GM18867 (cell line): ENCODE measurements around the gene SCGB3A1.

Experiments
- ATAC-seq: cut with Tn5 transposase; IDR thresholded peaks from one replicate; pipeline ENCODE4 v1.9.1; 2021; ENCODE audit warnings: mild to moderate bottlenecking, moderate library complexity; ENCODE audit not compliant: unreplicated experiment

Gene SCGB3A1

DNA sequence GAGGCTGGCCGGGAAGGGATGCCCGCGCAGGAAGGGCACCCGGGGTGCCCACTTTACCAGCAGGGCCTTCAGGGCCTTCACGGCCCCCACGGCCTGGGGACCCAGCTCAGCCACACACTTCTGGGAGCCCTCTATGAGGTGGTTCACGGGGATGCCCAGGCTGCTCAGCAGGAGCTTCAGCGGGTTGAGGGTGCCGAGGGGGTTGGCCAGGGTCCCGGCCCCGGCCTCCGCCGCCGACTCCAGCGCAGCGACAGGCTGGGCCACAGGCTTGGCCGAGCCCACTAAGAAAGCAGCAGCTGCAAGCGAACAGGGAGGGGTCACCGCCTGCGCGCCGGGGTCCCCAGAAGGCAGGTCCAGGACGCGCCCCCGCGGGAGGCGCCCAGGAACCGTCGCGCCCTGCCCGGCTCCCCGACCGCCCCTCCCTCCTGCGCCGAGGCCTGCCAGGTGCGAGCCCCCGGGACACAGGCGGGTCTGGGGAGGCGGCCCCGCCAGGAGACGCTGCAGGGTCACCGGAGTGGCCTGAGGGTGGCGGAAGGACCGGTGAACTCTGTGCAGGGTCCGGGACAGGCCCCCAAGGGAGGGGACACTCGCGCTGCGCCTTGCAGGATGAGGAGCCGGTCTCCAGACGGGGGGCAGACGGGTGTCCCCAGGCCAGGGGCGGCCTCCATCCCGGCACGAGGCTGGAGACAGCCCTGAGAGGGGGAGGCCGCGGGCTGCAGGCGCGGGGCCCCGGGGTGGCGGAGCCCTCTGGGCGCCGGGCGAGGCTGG, 572 bp downstream of the SCGB3A1 start:
- no peak for ATAC-seq

DNA sequence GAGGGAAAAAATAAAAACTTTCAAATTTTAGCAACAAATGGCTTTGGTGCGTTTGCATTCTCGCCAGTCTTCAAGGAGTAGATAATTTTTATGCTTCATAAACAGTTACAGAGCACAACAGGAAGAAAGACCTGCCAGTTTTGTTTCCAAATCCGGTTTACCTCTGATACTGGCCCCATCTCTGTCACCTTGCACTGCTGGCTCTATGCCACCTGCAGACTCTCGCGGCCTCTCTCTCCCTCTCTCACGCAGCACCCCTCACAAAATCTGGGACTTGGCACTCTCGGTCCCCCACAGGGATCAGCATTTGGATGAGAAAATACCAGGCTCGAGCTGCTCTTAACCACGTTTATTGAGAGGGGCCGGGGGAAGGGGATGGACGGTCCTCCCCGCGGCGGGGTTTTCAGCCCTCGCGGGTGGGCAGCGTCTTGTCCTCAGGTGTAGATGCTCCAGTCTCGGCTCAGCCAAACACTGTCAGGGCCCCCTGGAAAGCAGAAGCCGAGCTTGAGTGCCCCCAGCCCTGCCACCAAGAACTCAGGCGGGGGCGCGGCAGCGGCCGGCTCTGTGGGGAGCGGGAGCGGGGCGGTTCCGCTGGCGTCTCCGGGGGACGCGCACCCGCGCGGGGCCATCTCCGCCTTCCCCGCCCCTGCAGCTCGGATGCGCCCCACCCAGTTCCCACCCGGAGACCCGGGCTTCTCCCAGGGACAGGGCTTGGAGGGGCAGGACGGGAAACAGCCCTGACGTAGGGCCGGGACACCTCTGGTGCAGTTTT, 1.3 kb downstream of the SCGB3A1 start:
- ATAC-seq = no peak

DNA sequence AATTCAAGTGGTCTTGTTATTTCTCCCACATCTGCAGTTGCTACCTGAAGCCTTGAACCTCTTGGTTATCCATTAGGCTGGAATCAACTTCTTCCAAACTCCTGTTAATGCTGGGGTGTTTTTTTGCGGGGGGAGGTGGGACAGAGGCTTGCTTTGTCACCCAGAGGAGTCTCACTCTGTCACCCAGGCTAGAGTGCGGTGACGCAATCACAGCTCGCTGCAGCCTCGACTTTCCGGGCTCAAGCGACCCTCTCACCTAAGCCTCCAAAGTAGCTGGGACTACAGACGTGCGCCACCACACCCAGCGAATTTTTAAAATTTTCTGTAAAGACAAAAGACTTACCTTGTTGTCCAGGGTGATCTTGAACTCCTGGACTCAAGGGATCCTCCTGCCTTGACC, 4.4 kb downstream of the SCGB3A1 start:
- no peak for ATAC-seq

DNA sequence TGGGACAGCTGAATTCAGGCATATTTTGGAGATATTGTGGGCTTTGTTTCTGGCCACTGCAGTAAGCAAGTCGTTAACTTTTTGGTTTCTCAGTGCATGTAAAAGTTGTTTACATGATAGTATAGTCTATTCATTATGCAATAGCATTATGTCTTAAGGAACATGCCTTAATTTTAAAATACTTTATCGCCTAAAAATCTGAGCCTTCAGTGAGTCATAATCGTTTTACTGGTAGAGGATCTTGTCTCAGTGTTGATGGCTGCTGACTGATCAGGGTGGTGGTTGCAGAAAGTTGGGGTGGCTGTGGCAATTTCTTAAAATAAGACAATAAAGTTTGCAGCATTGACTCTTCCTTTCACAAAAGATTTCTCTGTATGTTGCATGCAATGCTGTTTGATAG, 5.1 kb downstream of the SCGB3A1 start:
- ATAC-seq = no peak

DNA sequence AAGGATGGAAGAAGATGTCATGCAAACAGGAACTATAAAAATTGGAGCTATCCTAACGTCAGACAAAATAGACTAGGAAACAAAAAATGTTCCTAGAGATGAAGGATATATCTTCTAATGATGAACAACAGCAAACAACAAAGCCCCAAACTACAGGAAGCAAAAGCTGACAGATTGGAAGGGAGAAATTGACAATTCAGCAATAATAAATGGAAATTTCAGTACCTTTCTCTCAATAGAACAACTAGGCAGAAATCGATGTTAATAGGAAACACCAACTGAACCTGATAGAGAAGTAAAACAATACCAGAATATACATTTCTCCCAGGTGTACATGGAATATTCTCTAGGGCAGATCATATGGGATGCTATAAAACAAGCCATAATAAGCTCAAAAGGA, 7.6 kb downstream of the SCGB3A1 start:
- ATAC-seq = no peak

DNA sequence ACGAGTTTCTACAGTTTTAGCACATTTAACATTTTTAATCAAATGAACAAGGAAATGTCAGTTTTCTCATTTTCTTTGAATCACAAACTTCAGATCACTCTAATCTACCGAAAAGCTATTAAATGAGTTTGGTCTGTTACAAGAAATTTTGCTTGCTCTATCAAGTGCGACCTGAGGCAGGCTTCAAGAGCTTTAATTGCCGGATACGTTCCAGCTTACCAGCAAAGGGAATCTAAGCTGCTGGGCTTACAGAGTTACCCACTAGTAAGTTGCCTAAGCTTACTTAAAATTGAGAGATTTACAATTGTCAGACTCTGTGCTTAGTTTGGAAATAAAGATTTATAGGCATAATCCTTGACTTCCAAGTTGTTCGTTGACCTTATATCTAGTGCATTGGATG, 10.6 kb downstream of the SCGB3A1 start:
- no peak for ATAC-seq

DNA sequence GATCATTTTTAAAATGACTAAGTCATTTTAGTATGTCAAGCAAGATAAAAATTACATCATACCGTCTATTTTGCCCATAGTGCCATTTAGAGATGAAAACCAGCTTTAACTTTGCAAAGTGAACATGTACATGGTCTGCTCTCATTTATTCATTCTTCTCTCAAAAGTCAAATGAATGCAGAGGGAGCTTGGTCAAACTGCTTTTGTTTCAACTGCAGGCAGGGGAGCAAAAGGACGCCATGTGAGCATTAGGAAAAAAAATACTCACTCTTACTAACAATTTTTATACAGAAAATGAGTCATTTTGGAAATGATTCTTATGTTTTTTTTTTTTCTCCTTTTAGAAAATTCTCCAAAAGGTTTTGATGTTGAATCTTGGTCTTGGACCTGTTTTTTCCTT, 15.7 kb downstream of the SCGB3A1 start:
- ATAC-seq = no peak

DNA sequence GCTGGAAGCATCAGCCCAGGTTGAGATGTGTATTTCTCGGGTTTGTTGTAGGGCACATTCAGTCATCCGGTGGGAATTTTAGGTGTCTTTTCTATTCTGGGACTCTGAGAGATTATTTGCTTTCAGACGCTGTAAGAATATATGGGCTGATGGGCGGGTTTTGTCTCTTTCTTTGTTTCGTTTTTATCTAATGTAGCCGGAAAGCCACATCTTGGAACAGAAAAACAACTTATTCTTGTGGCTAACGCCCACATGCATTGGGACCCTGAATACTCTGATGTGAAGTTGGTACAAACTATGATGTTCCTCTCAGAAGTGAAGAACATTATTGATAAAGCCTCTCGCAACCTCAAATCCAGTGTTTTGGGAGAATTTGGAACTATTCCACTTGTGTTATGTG, 22.4 kb downstream of the SCGB3A1 start:
- no peak for ATAC-seq

DNA sequence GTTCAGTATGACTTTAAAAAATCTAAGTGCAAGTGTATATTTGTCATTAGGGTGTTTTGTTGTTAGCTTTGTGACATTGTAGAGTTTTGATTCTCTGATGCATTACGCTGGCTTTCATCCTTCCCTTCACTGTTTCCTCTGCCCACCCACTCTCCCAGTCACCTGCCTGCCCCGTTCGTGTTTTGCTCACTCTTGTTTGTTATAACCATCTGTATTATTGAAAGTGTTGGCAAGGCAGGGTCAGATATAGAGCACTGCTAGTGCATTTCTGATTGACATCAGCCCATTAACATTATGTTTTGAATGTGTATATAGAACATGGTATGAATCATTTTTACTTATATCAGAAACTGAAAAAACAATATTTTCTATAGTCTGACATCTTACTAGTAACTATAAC, 27.3 kb downstream of the SCGB3A1 start:
- no peak for ATAC-seq

DNA sequence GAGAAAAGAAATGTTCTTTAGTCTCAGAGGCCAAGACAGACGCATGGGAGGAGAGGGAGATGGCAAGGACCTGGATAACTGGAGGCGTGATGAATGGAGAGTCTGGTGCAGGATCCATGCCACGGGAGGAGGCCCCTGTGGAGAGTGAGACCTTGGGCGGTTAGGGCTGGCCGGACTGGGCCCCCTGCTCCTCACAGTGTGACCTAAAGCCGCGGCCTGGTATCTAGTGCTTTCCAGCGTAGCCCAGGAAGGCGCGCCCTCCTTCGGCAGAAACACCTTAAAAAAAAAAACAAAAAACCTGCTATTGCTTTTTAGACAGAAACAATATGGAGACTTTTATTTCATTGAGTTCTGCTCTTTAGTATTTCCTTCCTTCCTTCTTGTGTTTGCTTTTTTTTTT, 33.1 kb downstream of the SCGB3A1 start:
- no peak for ATAC-seq

DNA sequence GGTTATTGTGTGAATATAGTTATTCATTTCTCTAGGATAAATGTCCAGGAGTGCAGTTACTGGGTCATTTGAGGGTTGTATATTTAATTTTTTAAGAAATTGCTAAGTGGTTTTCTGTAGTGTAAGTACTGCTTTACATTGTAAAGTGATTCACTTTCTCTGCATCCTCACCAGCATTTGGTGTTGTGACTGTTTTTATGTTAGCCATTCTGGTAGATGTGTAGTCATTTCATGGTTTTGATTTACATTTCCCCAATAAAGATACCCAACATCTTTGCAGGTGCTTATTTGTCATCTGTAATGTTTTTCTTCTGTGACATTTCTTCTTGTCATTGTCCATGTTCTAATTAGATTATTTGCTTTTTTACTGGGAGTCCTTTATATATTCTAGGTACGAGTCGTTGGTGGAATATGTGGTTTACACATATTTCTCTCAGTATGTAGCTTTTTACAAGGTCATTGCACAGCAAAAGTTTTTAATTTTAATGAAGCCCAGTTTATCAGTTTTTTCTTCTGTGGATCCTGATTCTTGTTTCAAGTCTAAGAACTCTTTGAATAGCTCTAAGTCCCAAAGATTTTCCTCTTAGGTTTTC, 34.0 kb downstream of the SCGB3A1 start:
- ATAC-seq = no peak

DNA sequence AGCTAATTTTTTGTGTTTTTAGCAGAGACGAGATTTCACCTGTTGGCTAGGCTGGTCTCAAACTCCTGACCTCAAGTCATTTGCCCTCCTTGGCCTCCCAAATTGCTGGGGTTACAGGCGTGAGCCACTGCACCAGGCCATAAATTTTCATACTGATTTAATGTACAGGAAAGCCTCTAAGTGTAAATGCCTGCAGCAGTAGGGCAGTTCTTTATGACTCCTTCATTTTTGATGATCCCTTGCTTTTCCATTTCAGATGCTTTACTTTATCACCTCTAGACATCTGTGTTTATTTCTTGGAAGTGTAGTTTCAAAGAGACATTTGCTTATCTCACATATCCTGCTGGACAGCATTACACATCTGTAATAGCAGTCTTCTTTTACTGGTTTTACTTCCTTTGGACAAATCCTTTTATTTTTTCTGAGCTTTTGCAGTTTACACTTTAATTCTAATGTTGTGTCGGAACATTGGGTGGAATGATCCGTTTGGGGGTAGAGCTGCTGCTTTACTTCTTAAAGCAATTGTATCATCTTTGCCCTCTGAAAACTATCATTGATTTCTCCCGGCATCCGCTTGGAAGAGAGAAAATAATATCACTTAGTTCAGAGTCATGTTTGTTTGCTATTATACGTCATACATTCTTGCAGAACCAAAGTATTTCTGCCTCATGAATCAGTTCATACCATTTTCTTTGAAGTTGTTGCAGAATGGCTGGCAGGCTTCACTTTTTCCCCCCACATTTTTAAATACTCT, 36.0 kb downstream of the SCGB3A1 start:
- no peak for ATAC-seq

DNA sequence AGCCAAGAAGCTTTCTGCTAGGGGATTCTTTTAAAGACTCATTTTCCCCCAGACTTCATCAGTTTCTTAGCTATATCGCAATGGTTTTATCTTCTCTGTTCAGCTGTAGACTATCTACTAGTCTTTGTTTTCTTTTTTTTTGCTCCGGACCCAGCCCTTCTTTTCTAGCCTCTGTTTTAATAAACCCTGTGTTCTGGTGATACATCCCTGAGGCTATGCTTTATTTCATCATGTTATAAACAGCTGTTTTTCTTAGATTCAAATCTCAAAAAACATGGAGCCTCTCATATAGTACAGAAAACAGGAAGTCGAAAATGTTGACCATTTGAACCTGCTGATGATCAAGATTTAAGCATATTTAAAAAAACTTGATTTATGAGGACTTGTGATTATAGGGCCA, 37.8 kb downstream of the SCGB3A1 start:
- ATAC-seq = no peak

DNA sequence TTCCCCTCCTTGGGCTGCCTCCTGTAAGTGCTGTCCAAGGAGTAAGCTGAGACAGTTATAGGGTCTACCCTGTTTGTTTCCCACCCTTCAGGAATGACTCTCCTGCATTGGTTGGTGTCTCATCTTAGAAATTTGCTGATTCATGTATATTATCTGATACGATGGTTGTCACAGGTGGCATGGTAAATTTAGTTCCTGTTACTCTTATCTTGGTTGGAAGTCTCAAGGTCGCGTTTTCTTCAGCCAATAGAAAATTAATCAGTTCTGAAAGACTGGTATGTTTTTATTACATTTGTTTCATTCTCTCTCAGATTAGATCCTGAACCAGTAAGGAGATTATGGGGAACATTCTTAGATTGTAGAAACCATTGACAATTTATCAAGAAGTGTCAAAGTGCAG, 42.7 kb downstream of the SCGB3A1 start:
- ATAC-seq = no peak

DNA sequence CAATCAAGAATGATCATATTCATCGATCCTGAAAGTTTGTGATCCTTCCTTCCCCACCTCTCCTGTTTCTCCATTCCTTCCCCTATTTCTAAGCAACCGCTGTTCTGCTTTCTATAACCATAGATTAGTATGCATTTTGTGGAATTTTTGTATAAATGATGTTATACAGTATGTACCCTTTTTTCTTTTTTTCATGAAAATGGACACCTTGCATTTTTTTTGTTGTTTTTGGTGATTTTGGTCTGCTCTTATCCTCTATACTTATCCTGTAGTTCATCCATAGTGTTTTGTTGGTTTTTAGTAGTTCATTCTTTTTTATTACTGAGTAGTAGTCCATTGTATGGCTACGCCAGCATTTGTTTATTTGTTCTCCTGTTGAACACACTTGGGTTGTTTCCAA, 46.1 kb downstream of the SCGB3A1 start:
- no peak for ATAC-seq

DNA sequence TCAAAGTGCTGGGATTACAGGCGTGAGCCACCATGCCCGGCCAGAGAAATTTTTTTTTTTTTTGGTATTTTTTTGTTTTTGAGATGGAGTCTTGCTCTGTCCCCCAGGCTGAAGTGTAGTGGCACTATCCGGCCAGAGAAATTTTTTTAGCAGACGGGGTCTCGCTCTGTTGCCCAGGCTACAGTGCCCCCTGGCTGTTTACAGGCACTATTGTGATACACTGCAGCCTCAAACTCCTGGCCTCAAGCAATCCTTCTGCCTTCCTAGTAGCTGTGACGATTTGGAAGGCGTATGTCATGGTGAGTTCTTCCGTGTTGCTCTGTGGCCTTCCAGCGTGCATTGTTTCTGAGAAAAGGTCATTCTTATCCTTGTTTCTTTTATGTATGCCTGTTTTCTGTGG, 49.6 kb downstream of the SCGB3A1 start:
- ATAC-seq = no peak
